ENCODE measurements around the gene NELFE.

Gene NELFE

GRCh38 chr6:31971993-31972708 is 13.4 kb upstream of the NELFE start, which contains the start of gene DXO:
DXO (minus strand) TSS chr6:31972138; CDS start chr6:31971675, 463 bp downstream.
- peaks cover under 1% of the 10 kb centered on the region for H3K27me3 Mint-ChIP-seq (ENCODE audit: low read depth, poor library complexity)
- TF ChIP-seq CTCF (IDR thresholded peaks at IDR 0.05): no peak
- H3K4me1 Mint-ChIP-seq: peaks cover 35% of the 10 kb centered on the region
- peaks cover 24% of the 10 kb centered on the region for H3K9me3 Mint-ChIP-seq
- H3K4me3 Mint-ChIP-seq: peak within 1 kb of the TSS; percentile 91
- peaks cover 50% of the 10 kb centered on the region for H3K36me3 Mint-ChIP-seq (ENCODE audit: low read depth)
- peak; percentile 92 for DNase-seq
- peak within 1 kb of the TSS; percentile 100 for H3K27ac Mint-ChIP-seq

- no peak for DNase-seq
- TF ChIP-seq CTCF (IDR thresholded peaks at IDR 0.05): no peak
- H3K27me3 Mint-ChIP-seq (ENCODE audit: low read depth, poor library complexity): no peaks in the 10 kb centered on the region
Observed at GRCh38 chr6:31971279-31971992, 12.7 kb upstream of the NELFE start.

GRCh38 chr6:31970604-31971271 is 12.0 kb upstream of the NELFE start:
- H3K27me3 Mint-ChIP-seq (ENCODE audit: low read depth, poor library complexity): no peaks in the 10 kb centered on the region
- TF ChIP-seq CTCF (IDR thresholded peaks at IDR 0.05): no peak
- DNase-seq: no peak
- peak overlapping the region; percentile 100 for H3K27ac Mint-ChIP-seq
- peaks cover 49% of the 10 kb centered on the region for H3K36me3 Mint-ChIP-seq (ENCODE audit: low read depth)
- peaks cover 35% of the 10 kb centered on the region for H3K4me1 Mint-ChIP-seq
- peaks cover 18% of the 10 kb centered on the region for H3K9me3 Mint-ChIP-seq
- H3K4me3 Mint-ChIP-seq: peak overlapping the region; percentile 91

More at GRCh38 chr6:31971279-31971992, 12.7 kb upstream of the NELFE start:
- H3K27ac Mint-ChIP-seq: peak overlapping the region; percentile 100
- H3K4me1 Mint-ChIP-seq: peaks cover 35% of the 10 kb centered on the region
- H3K4me3 Mint-ChIP-seq: peak overlapping the region; percentile 91
- peaks cover 18% of the 10 kb centered on the region for H3K9me3 Mint-ChIP-seq
- H3K36me3 Mint-ChIP-seq (ENCODE audit: low read depth): peaks cover 50% of the 10 kb centered on the region

- Mint-ChIP-seq H3K27me3 (ENCODE audit: low read depth, poor library complexity) (no peaks in the 10 kb centered on the region), H3K4me3 (peak overlapping the region; percentile 65), H3K9me3 (peaks cover 11% of the 10 kb centered on the region), H3K36me3 (ENCODE audit: low read depth) (peaks cover 42% of the 10 kb centered on the region), H3K4me1 (peaks cover 35% of the 10 kb centered on the region), H3K27ac (peak overlapping the region; percentile 100)
- no peak for TF ChIP-seq CTCF (IDR thresholded peaks at IDR 0.05)
- no peak for DNase-seq
Observed at GRCh38 chr6:31969712-31970603, 11.2 kb upstream of the NELFE start.
